HepG2 (cell line): ENCODE measurements around the gene CYP26A1.

ENCODE experiments used
- CREB1 ChIP-seq, 2 experiments: fragments of 450-650 bp in 1 of 2; IDR thresholded peaks; 2 replicates each; pipeline ENCODE4 v1.6.1; 2016 to 2017; ENCODE audit warnings: control low read depth in 1 of 2, mild to moderate bottlenecking in 1 of 2, missing compliant biosample characterization in 1 of 2, missing genetic modification characterization in 1 of 2
- CTCF ChIP-seq: sonication (generic); formaldehyde crosslinking; IDR thresholded peaks from 2 replicates; pipeline ENCODE4 v1.5.0; 2020; ENCODE audit warnings: mild to moderate bottlenecking, missing genetic modification reagents, moderate library complexity
- NR0B2 ChIP-seq: sonication (generic); formaldehyde crosslinking; IDR thresholded peaks from 2 replicates; pipeline ENCODE4 v1.4.0; 2020; ENCODE audit warnings: mild to moderate bottlenecking, missing genetic modification reagents
- NR2F6 ChIP-seq, 2 experiments: IDR thresholded peaks; 2 replicates each; pipeline ENCODE4 v1.6.1; 2016; ENCODE audit warnings: antibody characterized with exemption in 1 of 2, mild to moderate bottlenecking in 1 of 2
- PCBP1 ChIP-seq: fragments of 200-400 bp; formaldehyde crosslinking; IDR thresholded peaks from 2 replicates; pipeline ENCODE4 v1.6.1; 2017; ENCODE audit warnings: mild to moderate bottlenecking, low read depth, low read length, borderline replicate concordance
- SAFB2 ChIP-seq: sonication (generic); formaldehyde crosslinking; IDR thresholded peaks from 2 replicates; pipeline ENCODE4 v1.5.1; 2020; ENCODE audit warnings: missing genetic modification reagents, low read depth, mild to moderate bottlenecking, borderline replicate concordance
- SIN3A ChIP-seq: IDR thresholded peaks from 2 replicates; pipeline ENCODE4 v1.6.1; 2011; ENCODE audit warnings: low read depth, mild to moderate bottlenecking, control low read depth, low read length, borderline replicate concordance
- TBP ChIP-seq: sonication (generic); formaldehyde crosslinking; IDR thresholded peaks from 2 replicates; pipeline ENCODE4 v1.5.0; 2020; ENCODE audit warnings: missing genetic modification reagents
- ZNF468 ChIP-seq: sonication (generic); formaldehyde crosslinking; IDR thresholded peaks from 2 replicates; pipeline ENCODE4 v1.8.0; 2022; ENCODE audit warnings: mild to moderate bottlenecking, moderate library complexity, missing genetic modification reagents
- ZNF562 ChIP-seq: sonication (generic); formaldehyde crosslinking; IDR thresholded peaks from 2 replicates; pipeline ENCODE4 v1.8.0; 2022; ENCODE audit warnings: missing genetic modification reagents, borderline replicate concordance
- TF ChIP-seq, protein P1 (sequence below): IDR thresholded peaks from 2 replicates; pipeline ENCODE4 v1.6.1; 2016; ENCODE audit warnings: missing biosample characterization, missing genetic modification reagents, low read depth

GRCh38 chr10:93073539-93074146 lies at the start of gene CYP26A1:
- TF ChIP-seq SAFB2 (no peak), TBP (CRISPR knock-in tag) (no peak), ZNF562 (CRISPR knock-in tag) (no peak), PCBP1 (no peak), CTCF (CRISPR knock-in tag) (no peak), NR2F6 (IDR thresholded peaks at IDR 0.05) (no peak), NR2F6 (CRISPR knock-in tag; IDR thresholded peaks at IDR 0.05) (no peak), ZNF468 (CRISPR knock-in tag) (no peak), SIN3A (no peak), CREB1 (IDR thresholded peaks at IDR 0.05) (no peak), CREB1 (CRISPR knock-in tag; IDR thresholded peaks at IDR 0.05) (no peak), NR0B2 (CRISPR knock-in tag) (no peak)
- TF ChIP-seq, protein P1, sequence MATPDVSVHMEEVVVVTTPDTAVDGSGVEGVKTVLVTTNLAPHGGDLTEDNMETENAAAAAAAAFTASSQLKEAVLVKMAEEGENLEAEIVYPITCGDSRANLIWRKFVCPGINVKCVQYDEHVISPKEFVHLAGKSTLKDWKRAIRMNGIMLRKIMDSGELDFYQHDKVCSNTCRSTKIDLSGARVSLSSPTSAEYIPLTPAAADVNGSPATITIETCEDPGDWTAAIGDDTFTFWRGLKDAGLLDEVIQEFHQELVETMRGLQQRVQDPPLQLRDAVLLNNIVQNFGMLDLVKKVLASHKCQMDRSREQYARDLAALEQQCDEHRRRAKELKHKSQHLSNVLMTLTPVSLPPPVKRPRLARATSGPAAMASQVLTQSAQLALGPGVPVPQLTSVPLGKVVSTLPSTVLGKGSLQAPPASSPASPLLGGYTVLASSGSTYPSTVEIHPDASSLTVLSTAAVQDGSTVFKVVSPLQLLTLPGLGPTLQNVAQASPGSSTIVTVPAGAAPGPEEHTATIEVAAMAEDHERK (CRISPR knock-in tag): no peak
